ENCODE data around the gene MAP4K3.

DNA sequence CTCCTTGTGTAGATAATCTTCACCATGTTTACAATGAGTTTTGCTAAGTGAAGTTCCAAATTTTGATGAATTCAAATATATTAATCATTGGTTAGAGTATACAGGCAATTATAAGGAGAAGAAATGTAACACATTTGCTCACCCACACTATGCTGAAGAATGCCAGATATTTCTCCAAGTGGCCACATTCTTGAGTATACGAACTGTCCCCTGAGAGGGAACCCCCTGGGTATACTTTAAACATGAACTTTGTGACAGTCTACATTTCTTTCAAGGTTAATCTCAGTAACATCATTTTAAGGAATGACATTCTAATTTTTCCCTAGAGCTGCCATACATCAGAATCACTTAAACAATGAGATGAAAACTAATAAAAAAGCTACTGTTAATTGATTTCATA is 153.5 kb downstream of the MAP4K3 start:
- TF ChIP-seq, protein P1, sequence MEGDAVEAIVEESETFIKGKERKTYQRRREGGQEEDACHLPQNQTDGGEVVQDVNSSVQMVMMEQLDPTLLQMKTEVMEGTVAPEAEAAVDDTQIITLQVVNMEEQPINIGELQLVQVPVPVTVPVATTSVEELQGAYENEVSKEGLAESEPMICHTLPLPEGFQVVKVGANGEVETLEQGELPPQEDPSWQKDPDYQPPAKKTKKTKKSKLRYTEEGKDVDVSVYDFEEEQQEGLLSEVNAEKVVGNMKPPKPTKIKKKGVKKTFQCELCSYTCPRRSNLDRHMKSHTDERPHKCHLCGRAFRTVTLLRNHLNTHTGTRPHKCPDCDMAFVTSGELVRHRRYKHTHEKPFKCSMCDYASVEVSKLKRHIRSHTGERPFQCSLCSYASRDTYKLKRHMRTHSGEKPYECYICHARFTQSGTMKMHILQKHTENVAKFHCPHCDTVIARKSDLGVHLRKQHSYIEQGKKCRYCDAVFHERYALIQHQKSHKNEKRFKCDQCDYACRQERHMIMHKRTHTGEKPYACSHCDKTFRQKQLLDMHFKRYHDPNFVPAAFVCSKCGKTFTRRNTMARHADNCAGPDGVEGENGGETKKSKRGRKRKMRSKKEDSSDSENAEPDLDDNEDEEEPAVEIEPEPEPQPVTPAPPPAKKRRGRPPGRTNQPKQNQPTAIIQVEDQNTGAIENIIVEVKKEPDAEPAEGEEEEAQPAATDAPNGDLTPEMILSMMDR (IDR thresholded peaks at IDR 0.05), result no peak
- no peak for TF ChIP-seq POLR2AphosphoS5 (IDR thresholded peaks at IDR 0.05; ENCODE audit: insufficient read depth in 1 of 2, low read depth in 1 of 2)
- no peak for TF ChIP-seq POLR2A (IDR thresholded peaks at IDR 0.05)

All from vagina (tissue), 2 donors.